ENCODE data around the gene ARHGAP8. TPM values are rescaled to one million over a fixed set of nuclear protein-coding genes. Genes with fewer than 3 reads are reported as not detected.

Gene ARHGAP8
- total RNA-seq, 2 donors from 2014 or later = 0.24 TPM; not detected in 1

DNA sequence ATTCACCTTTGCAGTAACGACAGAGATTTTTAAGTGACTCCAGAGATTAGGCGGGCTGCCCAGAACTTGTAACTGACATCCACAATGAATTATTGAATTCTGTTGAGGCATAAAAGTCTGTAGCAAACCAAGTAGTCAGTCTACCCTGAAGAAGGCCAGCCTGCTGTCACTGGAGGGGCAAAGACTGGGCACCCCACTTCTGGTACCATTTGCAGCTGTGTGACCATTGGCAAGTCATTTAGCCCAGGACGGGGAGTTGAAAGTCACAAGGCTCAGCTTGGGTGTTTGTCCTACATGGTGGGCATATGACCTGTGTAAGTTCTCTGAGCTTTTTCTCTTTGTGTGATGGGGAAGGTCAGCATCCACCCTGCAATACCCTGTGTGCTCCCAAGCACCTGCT, 119.4 kb downstream of the ARHGAP8 start:
- Histone ChIP-seq H3K27ac (no peak overlapping the region), H3K4me1 (no peaks in the 10 kb centered on the region), H3K4me3 (no peak overlapping the region), H3K27me3 (no peaks in the 10 kb centered on the region), H3K9me3 (peaks cover 0 to 14% of the 10 kb centered on the region in 2 donors), H3K36me3 (no peaks in the 10 kb centered on the region)
- no peak for DNase-seq (ENCODE audit: low spot score)
- TF ChIP-seq, protein P1, sequence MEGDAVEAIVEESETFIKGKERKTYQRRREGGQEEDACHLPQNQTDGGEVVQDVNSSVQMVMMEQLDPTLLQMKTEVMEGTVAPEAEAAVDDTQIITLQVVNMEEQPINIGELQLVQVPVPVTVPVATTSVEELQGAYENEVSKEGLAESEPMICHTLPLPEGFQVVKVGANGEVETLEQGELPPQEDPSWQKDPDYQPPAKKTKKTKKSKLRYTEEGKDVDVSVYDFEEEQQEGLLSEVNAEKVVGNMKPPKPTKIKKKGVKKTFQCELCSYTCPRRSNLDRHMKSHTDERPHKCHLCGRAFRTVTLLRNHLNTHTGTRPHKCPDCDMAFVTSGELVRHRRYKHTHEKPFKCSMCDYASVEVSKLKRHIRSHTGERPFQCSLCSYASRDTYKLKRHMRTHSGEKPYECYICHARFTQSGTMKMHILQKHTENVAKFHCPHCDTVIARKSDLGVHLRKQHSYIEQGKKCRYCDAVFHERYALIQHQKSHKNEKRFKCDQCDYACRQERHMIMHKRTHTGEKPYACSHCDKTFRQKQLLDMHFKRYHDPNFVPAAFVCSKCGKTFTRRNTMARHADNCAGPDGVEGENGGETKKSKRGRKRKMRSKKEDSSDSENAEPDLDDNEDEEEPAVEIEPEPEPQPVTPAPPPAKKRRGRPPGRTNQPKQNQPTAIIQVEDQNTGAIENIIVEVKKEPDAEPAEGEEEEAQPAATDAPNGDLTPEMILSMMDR (IDR thresholded peaks at IDR 0.05) = no peak

DNA sequence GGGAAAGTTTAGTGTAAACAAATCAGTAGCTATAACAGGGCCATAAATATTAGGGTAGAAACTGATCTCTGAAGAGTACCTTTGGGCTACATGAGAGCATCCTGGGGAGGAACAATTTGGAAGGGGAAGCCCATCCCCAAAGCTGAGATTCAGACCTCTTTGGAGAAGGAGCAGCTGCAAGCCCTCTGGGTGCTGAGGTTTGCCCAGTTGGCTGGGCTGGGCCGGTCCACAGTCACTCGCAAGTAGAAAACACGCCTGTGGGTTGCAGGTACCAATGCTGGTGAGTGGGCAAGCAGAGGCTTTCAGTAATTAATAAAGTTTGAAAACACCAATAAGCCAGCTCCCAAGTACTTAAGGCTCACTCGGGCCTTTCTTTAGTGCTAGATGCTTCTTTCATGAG, 124.5 kb downstream of the ARHGAP8 start:
- Histone ChIP-seq H3K4me1 (no peaks in the 10 kb centered on the region), H3K4me3 (no peak overlapping the region), H3K9me3 (peaks cover 0 to 13% of the 10 kb centered on the region in 2 donors), H3K36me3 (no peaks in the 10 kb centered on the region), H3K27ac (no peak overlapping the region), H3K27me3 (no peaks in the 10 kb centered on the region)
- no peak for DNase-seq (ENCODE audit: low spot score)
- TF ChIP-seq, protein P1 (IDR thresholded peaks at IDR 0.05) = no peak

DNA sequence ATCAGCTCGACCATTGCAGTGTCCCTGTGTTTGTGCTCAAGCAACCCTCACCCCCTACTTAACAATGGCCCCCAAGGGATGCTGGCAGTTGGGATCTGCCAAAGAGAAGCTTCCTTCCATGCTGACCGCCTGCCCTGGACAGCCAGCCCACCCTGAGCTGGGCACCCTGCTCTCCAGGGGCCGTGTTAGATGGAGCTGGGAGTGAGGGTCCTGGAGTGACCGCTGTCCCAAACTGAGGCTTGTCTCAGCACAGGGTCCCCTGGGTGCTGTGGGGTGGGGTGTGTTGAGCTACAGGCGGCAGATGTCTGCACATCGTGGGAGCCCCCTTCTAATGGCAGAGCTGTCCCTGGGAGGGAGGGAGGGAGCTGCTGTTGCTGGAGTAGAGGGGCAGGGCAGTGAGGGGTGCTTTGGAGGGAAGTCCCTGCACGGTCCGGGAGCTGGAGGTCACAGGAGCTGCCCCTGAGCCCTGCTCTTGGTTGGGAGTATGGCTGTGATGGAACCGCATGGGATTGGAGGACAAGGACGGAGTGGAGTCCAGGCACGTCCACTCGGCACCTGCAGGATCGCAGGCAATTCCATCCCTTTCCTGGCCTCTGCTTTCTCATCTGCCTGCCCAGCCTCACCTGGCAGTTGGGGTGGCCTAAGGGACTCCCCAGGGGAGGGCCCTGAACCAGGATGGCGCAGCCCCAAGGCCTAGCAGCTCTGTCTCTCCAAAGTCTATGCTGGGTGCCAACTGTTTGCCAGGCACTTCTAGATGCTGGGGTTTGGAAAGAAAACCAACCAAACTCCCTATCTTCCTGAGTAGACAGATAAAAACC, 126.3 kb downstream of the ARHGAP8 start:
- Histone ChIP-seq H3K27ac (no peak overlapping the region), H3K27me3 (no peaks in the 10 kb centered on the region), H3K36me3 (no peaks in the 10 kb centered on the region), H3K4me1 (no peaks in the 10 kb centered on the region), H3K4me3 (no peak overlapping the region), H3K9me3 (peaks cover 0 to 11% of the 10 kb centered on the region in 2 donors)
- no peak for DNase-seq (ENCODE audit: low spot score)
- TF ChIP-seq, protein P1 (IDR thresholded peaks at IDR 0.05) = no peak

DNA sequence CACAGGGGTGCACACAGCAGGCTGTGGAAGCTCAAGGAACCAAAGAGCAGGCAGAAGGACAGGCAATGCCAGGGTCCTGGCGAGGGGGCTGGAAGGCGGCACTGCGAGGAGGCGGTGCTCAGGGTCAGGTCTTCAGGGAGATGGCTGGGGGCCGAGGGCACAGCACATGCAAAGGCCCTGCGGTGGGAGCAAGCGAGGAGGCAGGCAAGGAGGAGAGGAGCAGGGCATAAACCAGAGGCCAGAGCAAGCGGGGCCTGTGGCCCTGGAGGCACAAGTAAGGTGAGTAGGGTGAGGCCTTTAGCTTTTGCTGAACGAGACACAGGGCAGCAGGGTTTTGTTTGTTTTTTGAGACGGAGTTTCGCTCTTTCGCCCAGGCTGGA, 126.9 kb downstream of the ARHGAP8 start:
- TF ChIP-seq, protein P1 (IDR thresholded peaks at IDR 0.05) = no peak
- no peak for DNase-seq (ENCODE audit: low spot score)
- Histone ChIP-seq H3K27ac (no peak overlapping the region), H3K9me3 (peaks cover 0 to 11% of the 10 kb centered on the region in 2 donors), H3K4me3 (no peak overlapping the region), H3K4me1 (no peaks in the 10 kb centered on the region), H3K36me3 (no peaks in the 10 kb centered on the region), H3K27me3 (no peaks in the 10 kb centered on the region)

DNA sequence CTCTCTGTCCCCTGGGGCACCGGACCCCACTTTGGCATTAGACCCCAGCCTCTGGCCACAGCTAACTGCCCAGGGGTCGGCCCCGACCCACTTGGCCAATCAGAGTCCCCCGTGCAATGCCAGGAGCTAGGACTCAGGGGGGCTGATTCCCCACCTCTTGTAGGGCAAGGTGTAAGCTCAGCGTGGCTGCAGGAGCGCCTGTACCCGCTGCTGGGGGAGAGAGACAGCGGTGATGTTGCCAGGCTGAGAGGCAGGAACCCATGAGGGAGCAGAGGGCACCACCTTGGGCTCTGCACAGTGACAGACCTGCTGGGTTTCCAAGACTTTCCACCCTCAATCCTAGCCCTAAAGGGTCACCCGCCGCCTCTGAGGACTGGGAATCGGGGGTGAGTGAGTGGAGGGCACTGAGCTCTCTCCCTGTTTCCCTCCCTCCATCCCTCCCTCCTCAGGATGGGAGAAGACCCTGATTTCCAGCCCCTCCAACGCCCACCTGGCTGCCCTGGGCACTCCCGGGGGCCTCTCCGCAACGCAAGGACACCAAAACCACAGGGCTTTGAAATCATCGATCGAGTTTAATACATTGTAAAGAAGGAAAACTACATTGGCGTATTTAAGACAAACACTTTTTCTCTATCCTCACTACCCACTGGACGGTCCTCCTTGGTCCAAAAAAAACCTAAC, 128.4 kb downstream of the ARHGAP8 start:
- TF ChIP-seq, protein P1 (IDR thresholded peaks at IDR 0.05) = no peak
- no peaks in the 10 kb centered on the region for H3K27me3 ChIP-seq
- no peaks in the 10 kb centered on the region for H3K4me1 ChIP-seq
- DNase-seq (ENCODE audit: low spot score) = no peak
- H3K9me3 ChIP-seq = peaks cover 0 to 11% of the 10 kb centered on the region in 2 donors
- H3K36me3 ChIP-seq = no peaks in the 10 kb centered on the region
- H3K27ac ChIP-seq = no peak overlapping the region
- no peak overlapping the region for H3K4me3 ChIP-seq

All from right atrium auricular region (tissue), 2 donors.